Measurements from ENCODE around the gene MEIS2. TPM values are rescaled to one million over a fixed set of nuclear protein-coding genes. Genes with fewer than 3 reads are reported as not detected.

MEIS2 gene
- total and polyA plus RNA-seq, 2 donors (not counting 3 experiments of a cell fraction or from before 2014, with no cell fraction given) = 22.5 to 26.2 TPM

DNA sequence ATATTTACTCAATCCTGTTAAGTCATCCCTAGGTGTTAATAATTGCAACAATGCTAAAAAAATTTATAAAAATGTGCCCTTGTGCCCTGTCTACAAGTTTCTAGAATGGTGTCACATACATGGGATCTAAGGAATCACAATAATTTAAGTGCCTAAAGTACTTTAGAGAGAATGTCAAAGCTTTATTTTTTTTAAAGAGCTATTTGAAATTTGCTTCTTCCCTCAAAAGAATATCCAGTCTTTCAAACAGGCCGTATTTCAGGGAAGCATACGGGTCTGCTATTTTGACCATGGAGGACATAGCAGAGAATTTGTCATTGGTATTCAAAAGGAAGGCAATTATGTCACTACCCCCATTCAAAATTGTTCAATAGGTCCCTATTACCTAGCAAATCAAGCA is 29.7 kb downstream of the MEIS2 start:
- H3K27ac ChIP-seq (ENCODE audit: insufficient read depth, low read depth, low read length) = no peak overlapping the region
- FAIRE-seq (no peak), DNase-seq (ENCODE audit: low read depth, low spot score) (no peak)
- H3K9ac ChIP-seq (replicated peaks; ENCODE audit: extremely low read depth, insufficient read depth, low read length) = no peak overlapping the region
- TF ChIP-seq POLR2A (IDR thresholded peaks at IDR 0.05; ENCODE audit: low read depth, low read length) (no peak), MYC (IDR thresholded peaks at IDR 0.05; ENCODE audit: low read depth, low read length) (no peak), GATA2 (IDR thresholded peaks at IDR 0.05; ENCODE audit: insufficient read depth, insufficient read length, low read depth, low read length) (no peak), EZH2 (IDR thresholded peaks at IDR 0.05; ENCODE audit: borderline replicate concordance, low read depth, low read length, severe bottlenecking) (no peak), JUN (IDR thresholded peaks at IDR 0.05; ENCODE audit: borderline replicate concordance, insufficient read depth, insufficient read length, low read depth) (no peak), CTCF (IDR thresholded peaks at IDR 0.05; ENCODE audit: extremely low read depth in 1 of 2, insufficient read depth in 1 of 2, low read depth in 1 of 2, low read length in 2 of 2) (no peak), FOS (IDR thresholded peaks at IDR 0.05; ENCODE audit: borderline replicate concordance, insufficient read depth, low read length) (no peak), POLR2AphosphoS5 (IDR thresholded peaks at IDR 0.05; ENCODE audit: insufficient read depth, low read depth, low read length) (no peak)
- TF ChIP-seq, protein P1, sequence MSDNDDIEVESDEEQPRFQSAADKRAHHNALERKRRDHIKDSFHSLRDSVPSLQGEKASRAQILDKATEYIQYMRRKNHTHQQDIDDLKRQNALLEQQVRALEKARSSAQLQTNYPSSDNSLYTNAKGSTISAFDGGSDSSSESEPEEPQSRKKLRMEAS (IDR thresholded peaks at IDR 0.05; ENCODE audit: insufficient read depth, insufficient read length) = no peak
- intact Hi-C loops (cut with micrococcal nuclease) = no loop called here
- H3K27me3 ChIP-seq (ENCODE audit: control insufficient read depth in 2 of 2, insufficient read depth in 2 of 2, low read length in 2 of 2) = no peaks in the 10 kb centered on the region
- H3K4me3 ChIP-seq (replicated peaks in 1 of 3; ENCODE audit: insufficient read depth in 1 of 3, low read depth in 1 of 3, low read length in 3 of 3) = no peak overlapping the region
- ChIA-PET POLR2A (no interaction called here), CTCF (no interaction called here)
- no peak overlapping the region for H2AFZ ChIP-seq (ENCODE audit: low read depth, low read length)
- H4K20me1 ChIP-seq (replicated peaks; ENCODE audit: control insufficient read depth, extremely low read depth, insufficient read depth, low read length) = no peaks in the 10 kb centered on the region
- BruUV-seq (replicated peaks) = no TSS peak
- dilution Hi-C loops (cut with MboI; ENCODE audit: extremely low pct_ligation_motif_present, low sequenced_read_pairs) = no loop called here
- no peaks in the 10 kb centered on the region for H3K79me2 ChIP-seq (ENCODE audit: control insufficient read depth, insufficient read depth, low read length)
- peaks cover 0 to 2% of the 10 kb centered on the region in 2 experiments for H3K36me3 ChIP-seq (ENCODE audit: control insufficient read depth in 2 of 2, extremely low read depth in 1 of 2, insufficient read depth in 2 of 2, low read length in 2 of 2)
- H3K9me1 ChIP-seq (replicated peaks; ENCODE audit: control insufficient read depth, extremely low read depth, insufficient read depth, low read length) = no peaks in the 10 kb centered on the region
- no peaks in the 10 kb centered on the region for H3K9me3 ChIP-seq (replicated peaks; ENCODE audit: control insufficient read depth, insufficient read depth, low read length)
- H3K4me2 ChIP-seq (ENCODE audit: insufficient read depth, low read length) = no peak overlapping the region
- H3K4me1 ChIP-seq (ENCODE audit: control insufficient read depth, extremely low read depth, insufficient read depth, low read length) = no peaks in the 10 kb centered on the region
